WTC11 (cell line): ENCODE results near the gene SGPL1.

Experiments
- CREB1 ChIP-seq: sonication (generic); formaldehyde crosslinking; IDR thresholded peaks from 2 replicates; pipeline ENCODE4 v1.8.0; 2023; ENCODE audit warnings: mild to moderate bottlenecking, missing genetic modification reagents
- CTCF ChIP-seq: fragments of 200-600 bp; IDR thresholded peaks from 2 replicates; pipeline ENCODE4 v1.8.0; 2022; ENCODE audit warnings: antibody characterized with exemption
- ELF4 ChIP-seq: sonication (generic); formaldehyde crosslinking; IDR thresholded peaks from 2 replicates; pipeline ENCODE4 v1.8.1; 2022; ENCODE audit warnings: low read depth, mild to moderate bottlenecking, moderate library complexity, missing genetic modification reagents
- ETV6 ChIP-seq: sonication (generic); formaldehyde crosslinking; IDR thresholded peaks from 2 replicates; pipeline ENCODE4 v1.8.1; 2022; ENCODE audit warnings: mild to moderate bottlenecking, missing genetic modification reagents
- FOXJ3 ChIP-seq: sonication (generic); formaldehyde crosslinking; IDR thresholded peaks from 2 replicates; pipeline ENCODE4 v1.9.0; 2021; ENCODE audit warnings: missing genetic modification reagents, mild to moderate bottlenecking, borderline replicate concordance
- MAX ChIP-seq: sonication (generic); formaldehyde crosslinking; IDR thresholded peaks from 2 replicates; pipeline ENCODE4 v1.8.0; 2022; ENCODE audit warnings: mild to moderate bottlenecking, missing genetic modification reagents
- MXD4 ChIP-seq: fragments of 250-450 bp; sonication (Bioruptor Pico); IDR thresholded peaks from 2 replicates; pipeline ENCODE4 v1.8.0; 2021; ENCODE audit warnings: mild to moderate bottlenecking, moderate library complexity, borderline replicate concordance
- TEAD1 ChIP-seq: sonication (generic); formaldehyde crosslinking; IDR thresholded peaks from 2 replicates; pipeline ENCODE4 v1.8.0; 2022; ENCODE audit warnings: mild to moderate bottlenecking, missing genetic modification reagents
- ZNF138 ChIP-seq: sonication (generic); formaldehyde crosslinking; conservative IDR thresholded peaks from 2 replicates; pipeline ENCODE4 v1.8.1; 2022; ENCODE audit warnings: mild to moderate bottlenecking, moderate library complexity, missing genetic modification reagents

- TF ChIP-seq ETV6 (CRISPR knock-in tag) = no peak
- TF ChIP-seq TEAD1 (CRISPR knock-in tag) = no peak
- TF ChIP-seq CTCF = no peak
- no peak for TF ChIP-seq ZNF138 (CRISPR knock-in tag)
- no peak for TF ChIP-seq ELF4 (CRISPR knock-in tag)
- TF ChIP-seq CREB1 (CRISPR knock-in tag) = no peak
- TF ChIP-seq MXD4 (CRISPR knock-in tag) = no peak
- TF ChIP-seq MAX (CRISPR knock-in tag) = no peak
- no peak for TF ChIP-seq FOXJ3 (CRISPR knock-in tag)
Measured at GRCh38 chr10:70849582-70850016, 33.9 kb downstream of the SGPL1 start.
